GM12878 (cell line): Measurements from ENCODE around the gene IFT172. TPM values are rescaled to one million over a fixed set of nuclear protein-coding genes. Genes with fewer than 3 reads are reported as not detected.

Source experiments
- ATAC-seq: fragments of 200-7000 bp; cut with Tn5 transposase; 3 replicates; pipeline ENCODE4 v1.9.1; 2020; ENCODE audit warnings: mild to moderate bottlenecking, moderate library complexity
- BruUV-seq: library from RNA; stranded (reverse); fragments of 400-500 nt; replicated peaks from 2 replicates; lab custom pipeline; 2021; lab: Mats Ljungman, UMichigan
- CTCF ChIA-PET: fragments of 300-600 bp; sonication (Branson Sonifier 250); formaldehyde crosslinking; extraction: SDS; loops from one replicate; lab custom pipeline; 2021; ENCODE audit warnings: inconsistent platforms; lab: Yijun Ruan, JAX
- POLR2A ChIA-PET: fragments of 350-600 bp; formaldehyde crosslinking; extraction: SDS; loops from one replicate; lab custom pipeline; 2021; ENCODE audit warnings: inconsistent platforms; lab: Charles Lee
- RAD21 ChIA-PET: fragments of 300-600 bp; sonication (Branson Sonifier 250); formaldehyde crosslinking; loops from one replicate; lab custom pipeline; 2023; ENCODE audit warnings: antibody characterized with exemption; ENCODE audit not compliant: unreplicated experiment; lab: Charles Lee
- SMC1A ChIA-PET: fragments of 300-600 bp; sonication (Branson Sonifier 250); formaldehyde crosslinking; loops from one replicate; lab custom pipeline; 2023; ENCODE audit not compliant: unreplicated experiment, uncharacterized antibody; lab: Charles Lee
- DNase-seq: peaks from one replicate; pipeline ENCODE4 v3.0.0-alpha.2; 2011; ENCODE audit warnings: low read depth, low spot score
- FAIRE-seq: peaks from 3 replicates; lab custom pipeline; 2011; peaks lifted over from hg19 to GRCh38; lab: Jason Lieb, UNC
- H2AFZ ChIP-seq: 2 replicates; pipeline ENCODE4 v1.6.0; 2011; ENCODE audit warnings: low read depth, low read length, control low read depth; ENCODE audit not compliant: control insufficient read depth
- H3K27ac ChIP-seq: 2 replicates; pipeline ENCODE4 v1.5.1; 2011; ENCODE audit warnings: control low read depth; ENCODE audit not compliant: control insufficient read depth, insufficient read depth
- H3K27me3 ChIP-seq, 2 experiments: replicated peaks in 1 of 2; 2 replicates each; pipeline versions ENCODE4 v1.6.0 to v1.6.1; 2011; ENCODE audit warnings: low read length in 1 of 2; ENCODE audit not compliant: control insufficient read depth in 2 of 2, insufficient read depth in 2 of 2
- H3K36me3 ChIP-seq, 2 experiments: 2 replicates each; pipeline ENCODE4 v1.5.1; 2011; ENCODE audit warnings: low read length in 1 of 2; ENCODE audit not compliant: control insufficient read depth in 2 of 2, insufficient read depth in 2 of 2
- H3K4me1 ChIP-seq: 2 replicates; pipeline ENCODE4 v1.6.1; 2011; ENCODE audit warnings: mild to moderate bottlenecking, low read length, moderate library complexity, mixed read lengths; ENCODE audit not compliant: control insufficient read depth, insufficient read depth
- H3K4me2 ChIP-seq: 2 replicates; pipeline ENCODE4 v1.6.0; 2011; ENCODE audit warnings: control low read depth; ENCODE audit not compliant: control insufficient read depth, insufficient read depth
- H3K4me3 ChIP-seq: fragments of 200-600 bp; sonication (generic); 2 replicates; pipeline ENCODE4 v1.5.1; 2016
- H3K79me2 ChIP-seq: 2 replicates; pipeline ENCODE4 v1.6.0; 2011; ENCODE audit warnings: low read length; ENCODE audit not compliant: control insufficient read depth, insufficient read depth
- H3K9ac ChIP-seq: 2 replicates; pipeline ENCODE4 v1.8.0; 2011; ENCODE audit warnings: low read length, control low read depth, mixed read lengths; ENCODE audit not compliant: control insufficient read depth, insufficient read depth
- H3K9me3 ChIP-seq: replicated peaks from 3 replicates; pipeline ENCODE4 v1.5.1; 2011; ENCODE audit warnings: mild to moderate bottlenecking, low read length; ENCODE audit not compliant: control insufficient read depth, insufficient read depth
- H4K20me1 ChIP-seq: 2 replicates; pipeline ENCODE4 v1.6.0; 2011; ENCODE audit not compliant: control insufficient read depth, insufficient read depth
- BACH1 ChIP-seq: fragments of 450-650 bp; IDR thresholded peaks from 2 replicates; pipeline ENCODE4 v1.6.1; 2017; ENCODE audit warnings: mild to moderate bottlenecking, borderline replicate concordance
- CUX1 ChIP-seq: IDR thresholded peaks from 2 replicates; pipeline ENCODE4 v1.6.1; 2012; ENCODE audit warnings: improper control_type of control experiment, low read depth, low read length; ENCODE audit not compliant: insufficient replicate concordance
- E4F1 ChIP-seq: fragments of 450-650 bp; IDR thresholded peaks from 2 replicates; pipeline ENCODE4 v1.6.1; 2018; ENCODE audit warnings: borderline replicate concordance, mild to moderate bottlenecking; ENCODE audit not compliant: partially characterized antibody
- ETV6 ChIP-seq, 2 experiments: fragments of 450-650 bp in 1 of 2; IDR thresholded peaks in 1 of 2; conservative IDR thresholded peaks in 1 of 2; 2 replicates each; pipeline ENCODE4 v1.6.1; 2014; ENCODE audit warnings: antibody characterized with exemption in 1 of 2, borderline replicate concordance in 1 of 2, low read depth in 1 of 2, mild to moderate bottlenecking in 1 of 2, moderate library complexity in 1 of 2
- MEF2A ChIP-seq: IDR thresholded peaks from 2 replicates; pipeline ENCODE4 v1.6.1; 2011; ENCODE audit warnings: low read depth, mild to moderate bottlenecking, low read length, moderate library complexity; ENCODE audit not compliant: insufficient read depth
- NR2C1 ChIP-seq: fragments of 450-650 bp; IDR thresholded peaks from 2 replicates; pipeline ENCODE4 v1.6.1; 2017; ENCODE audit warnings: antibody characterized with exemption, mild to moderate bottlenecking, moderate library complexity
- STAT1 ChIP-seq: fragments of 450-650 bp; conservative IDR thresholded peaks from 2 replicates; pipeline ENCODE4 v1.6.1; 2014; ENCODE audit warnings: antibody characterized with exemption, mild to moderate bottlenecking
- WGBS: methylation state at CpG from one replicate; pipeline ENCODE4 v1.1.6; 2016; ENCODE audit warnings: low lambda C conversion rate; ENCODE audit not compliant: insufficient replicate concordance, insufficient coverage; ENCODE audit errors: missing lambda C conversion rate; 5-methylcytosine and 5-hydroxymethylcytosine counted together
- in situ Hi-C: fragments of 300-500 bp; cut with MboI; formaldehyde crosslinking; loops from 9 replicates; pipeline ENCODE4 v1.14.3; 2018; ENCODE audit warnings: mixed read lengths
- intact Hi-C: fragments of 100-400 bp; cut with micrococcal nuclease; formaldehyde crosslinking; loops from one replicate; pipeline ENCODE4 v1.14.2; 2022; ENCODE audit not compliant: unreplicated experiment
- polyA plus RNA-seq, 11 experiments: library from polyadenylated mRNA; depleted of rRNA in 4 of 11; unstranded in 6 of 11; stranded (reverse) in 5 of 11; fragments of >200 nt; fragmentation: Nextera tagmentation in 4 of 11; fragmentation: Illumina TruSeq in 1 of 11; extraction: Ambion mirVana in 4 of 11; extraction: Trizol in 1 of 11; gene quantifications; 1 replicate in 1 of 11; 2 replicates in 10 of 11; pipeline versions ENCODE4 v1.2.1 to v1.2.3, GENCODE V29; 2011 to 2016; ENCODE audit warnings: inconsistent platforms in 2 of 11, missing spikeins in 2 of 11, low read depth in 1 of 11
- total RNA-seq, 4 experiments: library from RNA; depleted of rRNA in 3 of 4; stranded (reverse); fragments of >200 nt in 3 of 4; fragmentation: Illumina TruSeq in 1 of 4; extraction: Trizol in 1 of 4; gene quantifications; 2 replicates each; pipeline versions ENCODE4 v1.2.1 to v1.2.3, GENCODE V29; 2013 to 2021

Gene IFT172
- total and polyA plus RNA-seq, 10 of the 15 experiments (the other 5 are each of a cell fraction or from before 2014, with no cell fraction given) = 2.4 to 8.6 (median 6.2) TPM

GRCh38 chr2:27453968-27454367 lies 35.6 kb downstream of the IFT172 start (continued):
- TF ChIP-seq MEF2A = no peak

GRCh38 chr2:27451095-27451494 lies 38.4 kb downstream of the IFT172 start:
- Histone ChIP-seq H3K36me3 (no peaks in the 10 kb centered on the region; a peak in 1 of 4 replicates), H3K4me1 (no peaks in the 10 kb centered on the region), H4K20me1 (no peaks in the 10 kb centered on the region), H2AFZ (no peak overlapping the region), H3K4me2 (no peak overlapping the region), H3K4me3 (no peak overlapping the region), H3K27ac (no peak overlapping the region), H3K79me2 (no peaks in the 10 kb centered on the region), H3K27me3 (no peaks in the 10 kb centered on the region), H3K9me3 (no peaks in the 10 kb centered on the region), H3K9ac (no peak overlapping the region)
- ATAC-seq (no peak), FAIRE-seq (no peak), DNase-seq (no peak)
- BruUV-seq = no TSS peak
- SMC1A ChIA-PET = no interaction called here
- WGBS = 94% methylated on average over 1 of the region's 1 CpG
- TF ChIP-seq ETV6 (conservative IDR thresholded peaks at IDR 0.05 in 1 of 2, IDR thresholded peaks at IDR 0.05 in 1 of 2; ENCODE audit: borderline replicate concordance in 1 of 2, low read depth in 1 of 2) = no peak
- CTCF ChIA-PET = interaction anchor here (1.5 kb wide), 1 partner anchor 233 kb away, joined by 3 read pairs; no protein-coding TSS in a partner anchor
- POLR2A ChIA-PET = no interaction called here
- in situ Hi-C loops (no loop called here), intact Hi-C loops (no loop called here)
- RAD21 ChIA-PET = no interaction called here

GRCh38 chr2:27448381-27448780 lies 41.2 kb downstream of the IFT172 start:
- H3K79me2 ChIP-seq = no peaks in the 10 kb centered on the region
- DNase-seq = no peak
- no peaks in the 10 kb centered on the region for H4K20me1 ChIP-seq
- no peak for ATAC-seq
- H3K27me3 ChIP-seq = no peaks in the 10 kb centered on the region
- H3K4me3 ChIP-seq = no peak overlapping the region
- H3K9ac ChIP-seq = no peak overlapping the region
- no TSS peak for BruUV-seq
- CTCF ChIA-PET = interaction anchor here (1.3 kb wide), 1 partner anchor 79 kb away, joined by 4 read pairs; no protein-coding TSS in a partner anchor
- H3K36me3 ChIP-seq = no peaks in the 10 kb centered on the region; a peak in 1 of 4 replicates
- no peak overlapping the region for H3K4me2 ChIP-seq
- in situ Hi-C loops (no loop called here), intact Hi-C loops (no loop called here)
- no peak overlapping the region for H3K27ac ChIP-seq
- H3K9me3 ChIP-seq = no peaks in the 10 kb centered on the region
- SMC1A ChIA-PET = no interaction called here
- 50% methylated on average over 3 of the region's 3 CpGs for WGBS
- POLR2A ChIA-PET = no interaction called here
- no peak for FAIRE-seq
- no peak overlapping the region for H2AFZ ChIP-seq
- RAD21 ChIA-PET = no interaction called here
- no peaks in the 10 kb centered on the region for H3K4me1 ChIP-seq
- TF ChIP-seq BACH1 = no peak
- TF ChIP-seq NR2C1 = no peak
- TF ChIP-seq STAT1 = no peak
- TF ChIP-seq E4F1 = no peak
- no peak for TF ChIP-seq CUX1
